Right lobe of liver (tissue), 4 donors: Measurements from ENCODE around the gene INPP4A.

Experiments used
- POLR2A ChIP-seq: fragments of 450-650 bp; IDR thresholded peaks from one replicate; pipeline ENCODE4 v1.6.1; 2017; ENCODE audit warnings: antibody characterized with exemption, mild to moderate bottlenecking
- TF ChIP-seq, protein P1 (sequence below), 4 donors: fragments of 200-600 bp in 3 of 4; fragments of 450-650 bp in 1 of 4; IDR thresholded peaks; one replicate each; pipeline versions ENCODE4 v1.5.1 to v1.8.0; 2016 to 2022; ENCODE audit warnings: antibody characterized with exemption in 4 of 4, mild to moderate bottlenecking in 2 of 4
- donor health status: DM: no; HTN: no; CAD: no.
- donor health status: DM: no; HTN: no; CAD: no.
- donor health status: DM: no; HTN: yes; CAD: no.

DNA sequence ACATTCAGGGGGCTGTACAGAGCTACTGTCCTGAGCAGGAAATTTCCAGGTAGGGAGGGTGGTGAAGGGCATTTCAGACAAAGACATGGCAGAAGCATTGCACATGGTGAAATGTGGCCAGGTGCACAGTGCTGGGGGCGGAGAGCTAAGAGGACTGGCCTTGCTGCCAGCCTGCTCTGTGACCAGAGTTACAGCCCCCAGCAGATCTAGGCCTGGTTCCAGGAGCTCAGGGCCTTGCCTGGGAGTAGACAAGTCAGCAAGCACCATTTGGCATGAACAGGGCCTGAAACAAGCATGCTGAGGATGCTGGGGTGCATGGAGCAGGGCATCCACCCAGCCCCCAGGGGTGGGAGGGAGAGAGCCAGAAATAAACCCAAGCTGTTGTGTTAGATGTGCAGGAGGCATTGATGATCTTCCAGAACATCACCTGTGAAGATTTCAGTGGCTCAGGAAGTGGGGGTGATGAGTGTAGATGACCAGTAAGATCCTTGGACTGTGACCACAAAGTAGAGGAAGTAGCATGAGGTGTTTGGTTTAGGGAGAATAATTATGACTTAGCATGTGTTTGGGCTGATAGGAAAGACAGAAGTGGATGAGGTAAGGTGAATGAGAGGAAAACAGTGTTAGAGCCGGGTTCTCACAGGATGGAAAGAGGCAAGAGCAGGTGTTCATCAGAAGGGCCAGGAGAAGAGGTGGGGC, 102.6 kb downstream of the INPP4A start:
- TF ChIP-seq, protein P1, sequence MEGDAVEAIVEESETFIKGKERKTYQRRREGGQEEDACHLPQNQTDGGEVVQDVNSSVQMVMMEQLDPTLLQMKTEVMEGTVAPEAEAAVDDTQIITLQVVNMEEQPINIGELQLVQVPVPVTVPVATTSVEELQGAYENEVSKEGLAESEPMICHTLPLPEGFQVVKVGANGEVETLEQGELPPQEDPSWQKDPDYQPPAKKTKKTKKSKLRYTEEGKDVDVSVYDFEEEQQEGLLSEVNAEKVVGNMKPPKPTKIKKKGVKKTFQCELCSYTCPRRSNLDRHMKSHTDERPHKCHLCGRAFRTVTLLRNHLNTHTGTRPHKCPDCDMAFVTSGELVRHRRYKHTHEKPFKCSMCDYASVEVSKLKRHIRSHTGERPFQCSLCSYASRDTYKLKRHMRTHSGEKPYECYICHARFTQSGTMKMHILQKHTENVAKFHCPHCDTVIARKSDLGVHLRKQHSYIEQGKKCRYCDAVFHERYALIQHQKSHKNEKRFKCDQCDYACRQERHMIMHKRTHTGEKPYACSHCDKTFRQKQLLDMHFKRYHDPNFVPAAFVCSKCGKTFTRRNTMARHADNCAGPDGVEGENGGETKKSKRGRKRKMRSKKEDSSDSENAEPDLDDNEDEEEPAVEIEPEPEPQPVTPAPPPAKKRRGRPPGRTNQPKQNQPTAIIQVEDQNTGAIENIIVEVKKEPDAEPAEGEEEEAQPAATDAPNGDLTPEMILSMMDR (IDR thresholded peaks at IDR 0.05), result no peak
- no peak for TF ChIP-seq POLR2A
